GF-D8 (cell line): Measurements from ENCODE around the gene TBX21.

ENCODE experiments used
- DNase-seq: peaks from one replicate; lab custom pipeline; 2025; lab: John Stamatoyannopoulos, UW

TBX21 gene

DNA sequence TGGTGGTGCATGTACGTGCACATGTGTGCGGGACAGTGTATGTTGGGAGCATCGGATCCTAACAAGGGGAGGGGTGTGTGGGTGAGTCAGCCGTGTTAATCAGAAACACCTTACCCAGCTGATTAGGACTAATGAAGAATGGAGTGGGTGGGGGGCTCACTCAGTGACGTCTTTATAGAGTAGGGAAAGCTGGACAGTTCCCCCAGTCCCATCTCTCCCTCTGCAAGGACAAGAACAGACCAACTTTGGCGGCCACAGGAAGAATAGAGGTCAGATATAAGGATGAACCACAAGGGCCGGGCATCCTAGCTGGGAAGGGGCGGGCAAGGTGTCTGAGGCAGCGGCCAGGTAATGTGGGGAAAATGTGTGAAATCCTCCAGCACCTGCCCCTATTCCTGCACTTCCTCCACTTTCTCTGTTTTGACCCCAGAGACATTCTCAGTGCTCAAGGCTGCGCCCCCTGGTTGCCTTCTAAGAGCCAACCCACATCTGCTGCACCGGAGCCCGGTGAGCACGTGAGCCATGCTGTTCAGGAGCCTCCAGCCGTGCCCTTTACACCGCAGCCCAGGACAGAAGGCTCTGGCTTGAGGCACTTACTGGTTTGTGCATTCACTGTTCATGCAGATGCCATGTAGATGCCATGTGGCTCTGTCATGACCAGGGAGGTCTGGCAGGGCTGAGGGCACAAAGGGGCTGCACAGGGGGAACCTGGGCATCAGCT lies 18.9 kb upstream of the TBX21 start:
- no peak for DNase-seq

DNA sequence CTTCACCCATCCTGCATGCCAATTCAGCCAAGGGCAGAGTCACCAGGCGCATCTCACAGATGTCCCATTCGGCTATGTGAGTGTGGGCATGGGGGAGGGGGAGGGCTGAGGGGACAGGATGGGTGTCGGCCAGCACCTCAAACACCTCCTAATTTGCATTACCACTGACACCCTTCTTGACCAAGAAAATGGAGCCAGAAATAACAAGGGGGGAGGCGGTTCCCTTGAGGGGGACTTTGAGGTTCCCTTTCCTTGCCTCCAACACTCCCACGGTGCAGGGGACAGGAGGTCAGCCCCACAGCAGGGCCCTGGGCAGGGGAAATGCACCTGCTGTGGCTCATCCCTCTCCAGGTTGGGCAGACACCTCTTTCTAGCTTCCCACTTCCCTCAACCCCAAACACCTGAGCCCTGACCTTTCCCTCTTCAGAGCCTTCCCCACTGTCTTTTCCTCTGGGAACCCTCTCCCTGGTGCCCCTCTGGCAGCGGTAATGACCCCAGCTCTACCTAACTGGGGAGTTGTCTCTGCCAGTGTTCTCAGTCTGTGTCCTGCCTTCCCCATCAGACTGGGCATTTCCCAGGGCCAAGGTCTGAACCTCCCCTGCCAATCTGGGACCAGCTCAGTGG lies 18.2 kb upstream of the TBX21 start:
- no peak for DNase-seq

DNA sequence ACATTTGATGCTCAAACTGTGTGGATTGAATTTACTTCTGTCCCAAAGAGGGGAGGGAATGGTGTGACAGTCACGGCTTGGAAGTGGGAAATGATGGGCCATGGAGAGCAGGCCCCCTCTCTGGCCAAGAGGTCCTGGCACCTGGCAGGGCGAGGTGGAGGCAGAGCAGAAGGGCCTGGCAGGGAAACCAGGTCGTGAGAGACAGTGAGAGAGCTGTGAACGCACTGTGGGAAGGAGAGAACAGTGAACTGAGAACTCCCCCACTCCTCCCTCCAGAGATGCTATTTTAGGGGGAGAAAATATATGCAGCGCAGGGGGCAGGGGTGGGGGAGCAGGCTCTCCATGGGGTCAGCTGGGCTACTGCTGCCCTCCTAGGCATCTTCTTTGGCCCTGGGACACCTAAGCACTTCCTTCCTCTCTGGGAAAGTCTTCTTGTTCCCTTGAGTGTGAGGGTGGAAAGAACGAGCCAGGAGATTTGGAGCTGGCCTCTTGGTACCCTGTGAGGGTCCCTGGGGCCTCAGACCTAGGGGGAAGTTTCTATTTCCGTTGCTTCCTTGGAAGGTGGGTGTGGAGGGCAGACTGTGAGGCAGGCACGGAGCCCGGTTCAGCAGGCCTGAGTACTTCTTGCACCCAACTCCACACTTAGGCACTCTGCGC lies 17.2 kb upstream of the TBX21 start:
- no peak for DNase-seq

DNA sequence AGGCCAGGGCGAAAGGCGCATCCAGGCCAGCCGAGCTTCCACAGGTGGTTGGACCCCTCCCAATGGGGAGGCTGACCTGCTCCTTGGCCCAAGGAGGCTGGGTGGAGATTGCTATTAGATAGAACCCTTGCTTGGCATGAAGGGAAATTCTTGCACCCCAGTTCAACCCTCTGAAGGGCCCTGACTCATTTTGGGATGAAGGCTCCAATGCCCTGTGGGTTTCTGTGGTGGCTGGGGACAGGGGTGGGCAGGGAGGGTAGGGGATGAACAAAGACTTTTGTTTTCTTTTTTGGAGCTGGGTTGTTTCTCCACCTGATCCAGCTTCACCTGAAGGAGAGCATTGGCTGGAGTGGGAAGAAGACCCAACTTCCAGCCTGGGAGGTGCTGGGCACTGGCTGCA lies 16.7 kb upstream of the TBX21 start:
- DNase-seq, result no peak

DNA sequence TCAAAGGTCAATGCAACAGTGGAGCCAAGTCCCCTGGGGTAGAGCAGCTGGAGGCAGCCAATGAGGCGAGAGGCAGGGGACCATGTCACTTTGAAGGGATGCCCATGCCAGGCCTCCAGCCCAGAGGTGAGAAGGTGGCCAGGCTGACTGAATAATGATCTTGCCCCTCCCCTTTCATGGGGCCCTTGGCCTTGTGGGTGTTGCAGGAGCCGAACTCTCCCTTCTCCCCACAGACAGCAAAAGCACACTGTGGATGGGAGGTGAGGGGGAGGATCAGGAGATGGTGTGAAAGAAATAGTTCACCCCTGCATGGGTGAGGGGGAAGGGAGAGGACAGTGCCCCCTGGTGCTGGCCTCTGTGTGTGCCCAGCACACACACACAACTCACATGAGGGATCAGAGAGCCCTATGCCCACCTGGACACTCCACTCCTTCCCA lies 15.8 kb upstream of the TBX21 start:
- DNase-seq, result no peak

DNA sequence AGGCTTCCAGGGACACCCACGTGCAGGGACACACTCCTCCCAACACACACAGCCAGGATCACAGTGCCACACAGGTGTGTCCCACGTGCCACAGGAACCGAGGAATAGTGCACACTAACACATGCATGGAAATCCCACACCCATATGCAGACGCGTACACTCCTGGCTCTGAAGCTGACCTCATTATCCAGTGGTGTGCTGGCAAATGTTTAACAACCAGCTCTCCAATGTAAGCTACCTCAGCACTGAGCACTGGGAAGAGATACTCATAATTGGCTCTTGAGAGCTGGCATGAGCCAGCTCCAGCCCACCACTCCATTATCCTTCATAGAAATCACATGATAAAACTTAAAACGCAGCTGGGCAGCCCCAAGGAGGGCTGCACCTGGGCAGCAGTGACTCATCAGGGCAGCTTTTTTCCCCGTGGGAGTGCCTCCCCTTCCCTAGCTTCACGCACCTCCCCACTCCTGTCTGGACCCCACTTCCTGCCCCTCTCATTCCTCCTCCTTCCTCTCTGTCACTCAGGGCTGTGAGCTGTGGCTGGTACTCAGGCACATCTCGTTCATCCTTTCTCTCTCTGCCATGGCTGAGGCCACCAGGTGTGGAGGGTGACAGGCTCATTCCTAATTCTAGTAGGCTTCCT lies 14.9 kb upstream of the TBX21 start:
- DNase-seq, result no peak

DNA sequence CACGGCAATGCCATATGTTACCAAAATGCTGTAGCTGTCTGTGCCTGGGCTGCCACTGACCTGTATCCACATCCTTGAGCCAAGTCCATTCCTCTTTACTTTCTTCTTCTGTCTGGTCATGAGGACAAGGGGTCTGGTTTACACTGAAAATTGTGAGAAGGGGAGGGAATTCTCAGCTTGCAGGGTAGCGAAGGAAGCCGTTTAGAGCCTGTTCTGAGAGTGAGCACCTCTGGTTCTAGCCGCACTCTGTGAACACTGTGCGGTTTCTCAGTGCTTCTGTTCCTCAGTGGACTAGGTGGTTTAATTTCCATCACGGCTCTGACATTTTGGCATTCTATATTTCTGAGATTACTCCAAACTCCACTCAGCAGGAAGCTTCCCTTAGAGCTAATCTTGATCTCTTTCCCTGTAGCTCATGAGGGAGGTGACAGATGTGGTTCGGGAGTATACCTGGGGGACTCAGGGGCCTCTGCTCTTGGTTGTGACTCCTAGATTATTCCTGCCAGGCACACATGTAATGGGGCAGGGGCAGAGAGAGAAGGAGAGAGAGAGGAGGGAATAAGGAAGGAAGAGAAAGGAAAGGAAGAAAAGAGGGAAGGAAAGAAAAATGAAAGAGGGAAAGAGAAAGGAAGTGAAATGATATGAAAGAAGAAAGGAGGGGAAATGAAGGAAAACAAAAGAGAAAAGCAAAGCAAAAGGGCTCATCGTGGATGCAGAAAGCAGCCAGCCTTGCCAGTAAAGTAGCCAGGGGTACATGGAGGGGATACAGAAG lies 14.2 kb upstream of the TBX21 start:
- no peak for DNase-seq

DNA sequence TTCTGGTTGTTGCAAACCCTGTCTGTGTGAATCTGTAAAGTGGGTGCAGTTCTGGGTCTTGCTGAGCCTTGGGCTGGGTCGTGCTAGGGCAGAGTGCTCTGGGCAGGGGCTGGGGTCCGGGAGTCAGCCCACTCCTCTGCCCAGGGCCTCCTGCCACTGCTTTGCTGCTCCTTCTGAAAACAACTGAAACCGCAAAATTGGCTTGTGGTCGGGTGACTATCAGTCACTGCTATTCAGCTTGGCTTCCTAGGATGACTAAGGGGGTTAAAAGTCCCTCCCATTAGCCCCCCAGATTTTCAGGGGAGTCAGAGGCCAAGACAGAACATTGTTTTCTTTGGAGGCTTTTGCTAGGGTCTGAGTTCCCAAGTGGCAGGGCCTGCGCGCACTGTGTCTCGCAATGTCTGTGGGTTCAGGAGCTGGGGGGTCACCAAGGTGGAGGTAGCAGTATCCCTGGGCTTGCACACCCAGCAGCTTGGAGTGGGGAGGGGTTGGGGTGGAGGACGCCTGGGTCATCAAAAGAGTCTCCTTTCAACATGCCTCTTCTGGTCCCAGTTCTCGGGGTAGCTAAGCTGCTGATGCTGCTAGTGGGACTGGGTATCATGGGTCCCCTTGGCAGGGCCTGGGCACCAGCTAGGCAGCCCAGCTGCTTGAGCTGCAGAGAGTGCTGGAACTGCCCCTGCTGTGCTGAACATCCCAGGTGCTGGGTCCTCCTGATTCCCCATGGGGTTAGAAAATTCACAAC lies 13.5 kb upstream of the TBX21 start:
- DNase-seq, result no peak

DNA sequence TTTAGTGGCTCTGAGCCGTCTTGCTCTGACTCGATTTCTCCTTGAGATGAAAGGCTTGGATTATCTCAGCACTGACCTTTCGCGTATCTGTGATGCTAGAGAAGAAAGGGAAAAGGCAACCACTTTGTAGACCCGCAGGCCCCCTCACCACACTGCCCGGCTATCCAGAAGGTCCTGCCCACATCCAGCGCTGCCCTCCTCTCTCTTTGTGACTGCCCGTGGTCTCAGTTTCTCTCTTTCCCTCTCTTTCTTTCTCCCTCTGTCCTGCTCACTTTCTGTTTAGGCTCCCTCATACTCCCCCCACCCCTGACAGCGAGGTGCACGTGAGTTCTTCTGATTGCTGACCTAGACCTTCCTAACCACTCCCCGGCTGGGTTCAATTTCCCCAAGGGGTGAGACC lies 12.8 kb upstream of the TBX21 start:
- DNase-seq, result no peak

DNA sequence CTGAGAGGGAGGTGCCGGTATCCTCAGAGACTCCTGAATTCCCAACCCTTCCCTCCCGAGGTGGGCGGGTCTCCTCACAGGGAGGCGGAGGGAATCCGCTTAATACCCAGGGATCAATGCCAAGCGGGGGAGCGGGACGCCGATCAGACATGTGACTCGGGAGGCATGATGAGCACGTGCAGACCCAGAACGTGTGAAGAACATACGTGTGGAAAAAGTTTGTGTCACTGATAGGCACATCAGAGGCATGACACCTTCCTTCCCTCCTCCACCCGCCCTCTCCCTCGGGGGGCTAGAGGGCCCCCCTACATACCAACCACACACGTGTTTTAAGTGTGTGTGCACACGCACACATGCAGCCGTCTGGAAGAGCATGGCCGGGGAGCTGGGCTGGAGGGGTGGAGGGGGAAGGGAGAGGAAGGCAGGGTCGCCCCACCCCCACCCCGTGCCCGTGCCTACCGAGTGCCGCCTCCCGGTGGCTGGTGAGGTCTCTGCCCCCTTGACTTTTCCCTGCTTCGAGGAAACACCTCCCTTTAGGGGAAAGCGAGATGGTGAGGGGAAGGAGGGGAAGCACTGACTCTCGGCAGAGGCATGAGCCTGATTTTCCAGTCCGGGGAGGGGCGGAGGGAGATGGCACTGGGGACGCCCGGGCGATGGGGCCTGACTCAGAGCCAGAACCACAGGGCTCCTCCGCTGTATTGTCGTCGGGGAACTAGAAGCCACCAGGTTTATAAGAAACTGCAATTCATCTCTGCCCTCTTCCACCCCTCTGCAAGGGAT lies 12.1 kb upstream of the TBX21 start:
- DNase-seq, result no peak

DNA sequence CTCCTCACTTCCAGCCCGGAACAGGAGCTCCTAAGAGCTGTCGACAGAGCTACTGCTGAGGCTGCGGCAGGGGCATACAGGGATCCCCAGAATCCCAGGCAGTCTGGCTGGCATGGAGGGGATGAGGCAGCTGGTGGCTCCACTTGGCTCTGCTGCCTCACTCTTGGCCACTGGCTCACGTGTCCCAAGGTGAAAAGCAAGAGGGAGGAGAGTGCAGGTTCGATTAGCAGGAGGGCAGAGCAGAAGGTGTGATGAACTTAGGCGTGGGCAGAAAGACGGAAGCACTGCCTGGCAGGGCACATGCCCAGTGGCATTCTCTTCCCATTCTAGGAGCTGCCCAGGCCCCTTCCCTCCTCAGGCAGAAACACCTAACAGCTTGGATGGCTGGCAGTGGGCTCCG lies 11.3 kb upstream of the TBX21 start:
- no peak for DNase-seq

DNA sequence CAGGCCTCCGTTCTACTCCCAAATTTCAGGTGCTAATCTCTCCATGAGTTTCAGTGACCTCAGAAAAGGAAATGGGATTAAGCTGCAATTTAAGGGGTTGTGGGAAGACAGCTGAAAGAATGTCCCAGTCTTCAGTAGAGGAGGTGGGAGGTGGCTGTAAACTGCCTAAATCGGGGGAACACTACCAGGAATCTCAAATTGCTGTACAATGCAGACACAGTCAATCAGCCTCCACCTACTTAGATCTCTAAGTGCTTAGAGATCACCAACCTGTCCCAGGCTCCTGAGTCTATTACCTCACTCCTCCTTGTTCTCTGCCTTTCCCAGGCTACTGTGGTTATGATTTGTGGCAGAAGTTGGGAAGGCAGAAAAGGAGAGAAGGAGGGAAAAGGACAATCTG lies 8.3 kb upstream of the TBX21 start:
- DNase-seq, result no peak

DNA sequence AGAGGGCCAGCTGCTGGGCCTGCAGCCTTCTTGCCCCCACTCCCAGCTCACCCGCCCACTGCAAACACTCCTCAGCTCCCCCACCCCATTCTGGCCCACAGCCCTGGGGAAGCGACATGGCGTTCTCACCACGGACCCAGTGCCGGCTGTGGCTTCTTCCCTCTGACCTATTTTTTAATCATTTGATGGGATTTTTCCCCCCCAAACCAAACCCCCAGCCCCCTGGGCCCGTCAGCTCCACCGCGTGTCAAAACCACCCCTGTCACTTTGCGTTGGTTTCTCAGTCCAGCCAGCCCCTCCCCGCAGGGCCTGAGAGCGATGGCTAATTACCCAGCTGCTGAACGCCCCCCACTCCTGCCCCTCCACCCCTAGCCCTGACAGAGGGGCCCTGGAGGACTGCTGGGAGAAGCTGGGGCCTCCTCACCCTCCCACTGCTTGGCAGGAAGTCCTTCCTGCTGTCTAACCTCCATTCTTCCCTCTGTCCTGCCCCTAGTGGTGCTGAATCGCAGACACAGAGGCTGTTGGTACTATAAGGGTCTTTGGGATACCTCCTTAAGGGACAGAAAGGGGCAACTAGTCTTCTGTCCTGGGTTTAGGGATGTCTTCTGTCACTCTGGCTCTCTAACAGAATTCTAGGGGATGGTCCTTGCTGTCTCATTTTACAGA lies 7.5 kb upstream of the TBX21 start:
- DNase-seq, result no peak

DNA sequence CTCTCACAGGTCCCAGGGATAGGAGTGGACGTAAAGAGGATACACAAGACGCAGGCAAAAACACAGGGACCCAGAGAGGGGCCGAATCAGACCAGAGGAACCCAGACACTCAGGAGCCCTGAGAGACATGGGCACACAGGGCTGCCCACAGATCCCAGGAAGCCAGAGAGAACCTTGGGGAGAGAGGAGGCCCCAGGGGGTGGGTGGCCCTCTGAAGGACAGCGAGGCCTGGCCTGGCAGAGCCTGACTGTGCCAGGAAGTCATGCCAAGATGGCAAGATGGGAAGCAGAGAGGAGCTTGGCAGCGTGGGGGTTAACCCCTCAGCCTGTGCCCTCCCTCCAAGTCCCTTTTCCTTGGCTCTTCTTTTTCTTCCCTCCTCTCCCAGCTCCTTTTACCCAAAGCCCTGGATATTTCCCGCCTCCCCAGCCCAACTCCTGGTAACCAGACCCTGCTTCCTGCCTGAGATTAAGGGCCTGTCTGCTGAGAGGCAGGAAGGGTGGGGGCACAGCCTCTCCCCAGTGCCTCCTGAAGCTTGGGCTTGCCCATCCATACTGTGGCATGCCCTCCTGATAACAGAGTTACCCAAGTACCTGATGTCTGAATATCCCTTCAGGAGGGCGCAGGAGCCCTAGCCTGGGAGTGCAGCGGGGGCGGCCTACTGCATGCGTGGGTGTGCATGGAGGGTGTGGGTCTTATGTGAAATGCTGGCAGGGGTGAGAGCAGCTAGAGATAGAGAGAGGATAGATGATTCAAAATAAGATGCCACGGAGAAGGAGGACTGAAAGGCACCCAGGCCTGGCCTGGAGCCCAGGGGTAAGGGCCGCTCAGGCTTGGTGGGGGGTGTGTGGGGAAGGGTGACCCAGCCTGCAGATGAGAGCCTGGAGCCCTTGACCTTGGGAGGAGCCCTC lies 6.0 kb upstream of the TBX21 start:
- DNase-seq, result no peak

DNA sequence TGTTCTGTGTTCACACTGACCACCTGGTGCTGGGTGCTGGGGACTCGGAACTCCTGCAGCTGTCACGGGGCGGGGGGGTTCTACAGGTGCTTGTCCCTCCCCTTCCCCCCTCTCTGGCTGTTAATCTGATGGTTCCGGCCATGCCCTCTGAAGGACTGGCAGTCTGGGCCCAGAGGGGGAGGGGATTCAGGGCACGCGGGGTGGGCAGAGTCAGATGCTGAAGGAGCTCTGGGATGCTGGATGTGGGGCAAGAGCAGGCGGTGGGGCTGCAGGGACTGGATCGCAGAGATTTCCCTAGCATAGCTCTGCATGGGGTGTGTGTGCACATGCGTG lies 5.4 kb upstream of the TBX21 start:
- DNase-seq, result no peak

DNA sequence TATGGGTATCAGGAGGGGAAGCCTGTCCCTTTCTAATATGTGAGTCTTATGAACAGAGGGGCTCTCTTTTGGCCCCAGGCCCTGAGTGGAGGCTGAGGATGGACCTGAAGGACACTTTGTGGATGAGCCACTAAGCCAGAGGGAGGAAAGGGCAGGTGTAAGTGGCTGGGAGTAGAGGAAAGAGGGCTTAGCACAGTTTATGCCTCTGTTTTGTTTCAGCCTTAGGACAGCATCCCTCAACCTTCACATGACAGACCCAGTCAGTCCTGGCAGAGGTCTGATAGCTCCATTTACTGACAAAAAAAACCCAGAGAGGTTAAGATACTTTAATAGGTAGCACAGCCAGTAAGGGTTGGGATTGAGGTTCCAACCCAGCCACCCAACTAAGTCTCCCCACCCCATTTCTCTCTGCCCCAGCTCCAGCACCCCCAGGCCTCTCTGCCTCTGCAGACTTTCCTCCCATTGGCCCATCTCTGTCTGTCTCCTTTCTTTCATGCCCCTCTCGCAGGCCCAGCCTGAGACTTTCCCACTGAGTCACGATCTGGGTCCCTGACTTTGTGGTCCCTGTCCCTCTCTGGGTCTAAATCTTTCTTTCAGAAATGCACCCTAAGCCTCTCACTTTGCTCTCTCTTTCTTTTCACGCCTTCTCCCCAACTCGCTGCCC lies 4.7 kb upstream of the TBX21 start:
- no peak for DNase-seq

DNA sequence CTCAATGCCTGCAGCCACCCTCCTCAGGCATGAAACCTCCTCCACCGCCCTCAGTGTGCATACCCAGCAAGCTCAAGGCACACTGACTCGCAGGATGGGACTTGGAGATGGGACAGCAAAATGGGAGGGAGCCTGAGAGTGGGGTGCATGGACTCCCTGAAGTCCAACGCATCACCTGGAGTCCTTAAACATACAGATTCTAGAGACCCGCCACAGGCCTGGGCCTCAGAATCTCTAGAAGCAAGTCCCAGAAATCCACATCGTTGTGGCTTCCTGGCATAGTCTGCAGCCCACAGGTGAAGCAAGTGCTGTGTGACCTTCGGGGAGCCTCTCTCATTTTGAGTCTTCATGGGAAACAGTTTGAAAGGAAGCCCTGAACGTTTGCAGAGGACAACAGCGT lies 3.6 kb upstream of the TBX21 start:
- no peak for DNase-seq

DNA sequence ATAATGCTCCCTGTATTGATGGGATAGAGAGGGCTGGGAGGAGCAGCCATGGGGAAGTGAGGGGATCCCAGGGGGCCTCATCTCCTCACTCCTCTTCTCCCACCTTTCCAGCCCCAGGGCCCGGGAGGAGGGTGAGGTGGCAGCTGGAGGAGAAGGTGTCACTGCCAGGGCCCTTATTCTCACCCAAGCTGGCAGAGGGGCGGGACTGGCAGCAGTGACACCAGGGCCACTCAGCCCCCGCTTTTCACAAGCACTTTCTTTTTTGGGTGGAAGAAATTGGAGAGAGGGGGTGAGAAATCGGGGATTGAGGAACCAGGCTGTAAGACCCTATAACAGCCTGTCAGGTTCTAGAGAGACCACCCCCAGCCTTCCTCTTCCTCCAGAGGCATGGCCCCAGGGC lies 2.4 kb upstream of the TBX21 start:
- DNase-seq, result no peak

DNA sequence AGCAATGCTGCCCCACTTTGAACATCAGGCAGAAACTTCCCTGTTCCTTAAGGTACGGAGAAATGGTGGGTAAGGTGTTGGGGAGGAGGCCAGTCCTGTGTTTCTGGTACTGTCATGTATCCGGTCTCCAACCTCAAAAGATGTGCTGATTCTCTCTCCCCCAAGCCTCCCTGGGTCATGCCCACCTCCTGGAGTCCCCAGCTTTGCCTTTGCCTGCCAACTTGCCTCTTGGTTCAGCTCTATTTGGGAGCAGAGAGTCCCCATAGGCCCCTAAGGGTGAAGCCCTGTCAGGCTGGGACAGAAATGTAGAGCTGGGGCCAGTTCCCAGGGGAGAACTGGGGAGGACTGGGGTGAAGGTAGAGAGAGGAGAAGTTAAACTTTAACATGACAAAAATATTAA lies 1.6 kb upstream of the TBX21 start:
- no peak for DNase-seq
